GM12891 (cell line): ENCODE measurements around the gene LARP4B.

Source experiments
- POLR2A ChIP-seq: IDR thresholded peaks from 2 replicates; pipeline ENCODE4 v1.6.1; 2011; ENCODE audit warnings: low read depth, low read length, control low read depth
- POLR2AphosphoS5 ChIP-seq: IDR thresholded peaks from 2 replicates; pipeline ENCODE4 v1.6.1; 2011; ENCODE audit warnings: low read depth, low read length, control low read depth
- SPI1 ChIP-seq: IDR thresholded peaks from 2 replicates; pipeline ENCODE4 v1.6.1; 2011; ENCODE audit warnings: low read depth, low read length, control low read depth
- TAF1 ChIP-seq: IDR thresholded peaks from 2 replicates; pipeline ENCODE4 v1.6.1; 2011; ENCODE audit warnings: low read depth, low read length, control low read depth

- TF ChIP-seq POLR2AphosphoS5 (no peak), POLR2A (no peak), SPI1 (no peak), TAF1 (no peak)
These were observed 22.3 kb upstream of the LARP4B start for GRCh38 chr10:953836-954235.
